ENCODE measurements around the gene ZBTB7C.

ZBTB7C gene

GRCh38 chr18:48152549-48152948 lies 256.6 kb downstream of the ZBTB7C start:
- H3K9me3 ChIP-seq (replicated peaks; ENCODE audit: low read length) = no peaks in the 10 kb centered on the region
- H3K4me3 ChIP-seq (ENCODE audit: low read length) = no peak overlapping the region
- H3K4me1 ChIP-seq (ENCODE audit: control insufficient read depth, insufficient read depth, low read length) = peaks cover 6% of the 10 kb centered on the region
- H3K9ac ChIP-seq (ENCODE audit: low read depth, low read length) = no peak overlapping the region
- no peak overlapping the region for H3K4me2 ChIP-seq (ENCODE audit: low read length)
- no peaks in the 10 kb centered on the region for H3K36me3 ChIP-seq (ENCODE audit: insufficient read depth, low read length)
- peaks cover 25% of the 10 kb centered on the region for H3K27me3 ChIP-seq (ENCODE audit: control insufficient read depth, insufficient read depth, low read length)

- H3K4me3 ChIP-seq (ENCODE audit: low read length) = no peak overlapping the region
- H3K27me3 ChIP-seq (ENCODE audit: control insufficient read depth, insufficient read depth, low read length) = peaks cover 28% of the 10 kb centered on the region
- peaks cover 6% of the 10 kb centered on the region for H3K4me1 ChIP-seq (ENCODE audit: control insufficient read depth, insufficient read depth, low read length)
Observed at GRCh38 chr18:48151421-48152065, 257.6 kb downstream of the ZBTB7C start.

DNA sequence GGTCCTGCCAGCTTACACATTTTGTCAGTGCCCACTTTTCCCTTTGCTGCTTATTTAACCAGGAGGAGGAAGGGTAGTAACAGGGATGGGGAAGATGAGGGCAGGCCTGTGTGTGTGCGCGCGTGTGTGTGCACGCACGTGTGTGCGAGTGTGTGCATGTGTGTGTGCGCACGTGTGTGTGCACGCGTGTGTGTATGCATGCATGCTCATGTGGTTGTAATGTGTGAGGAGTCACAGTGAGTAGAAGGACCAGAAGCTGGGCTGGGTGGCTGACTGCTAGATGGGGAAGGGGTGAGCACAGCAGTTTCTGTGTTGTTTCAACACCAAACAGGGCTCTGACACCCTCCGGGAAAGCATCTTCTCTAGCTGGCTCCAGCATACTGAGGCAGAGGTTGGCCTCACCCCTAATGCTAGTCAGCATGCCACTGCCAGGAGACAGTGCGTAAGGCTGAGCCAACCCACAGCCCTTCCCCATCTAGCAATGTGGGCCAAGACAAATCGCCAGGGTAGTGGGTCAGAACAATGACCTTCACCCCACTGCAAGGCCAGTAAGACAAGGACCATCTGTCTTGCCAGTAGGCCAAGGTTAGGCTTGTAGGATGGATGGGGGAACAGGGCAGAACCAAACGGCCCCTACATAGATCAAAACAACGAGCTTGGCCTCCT lies 260.0 kb downstream of the ZBTB7C start:
- Histone ChIP-seq H3K4me1 (ENCODE audit: control insufficient read depth, insufficient read depth, low read length) (peaks cover 6% of the 10 kb centered on the region), H3K9me3 (replicated peaks; ENCODE audit: low read length) (no peaks in the 10 kb centered on the region), H3K4me3 (ENCODE audit: low read length) (no peak overlapping the region), H3K4me2 (ENCODE audit: low read length) (no peak overlapping the region), H3K27me3 (ENCODE audit: control insufficient read depth, insufficient read depth, low read length) (peaks cover 35% of the 10 kb centered on the region), H3K36me3 (ENCODE audit: insufficient read depth, low read length) (no peaks in the 10 kb centered on the region), H3K9ac (ENCODE audit: low read depth, low read length) (no peak overlapping the region)

More at GRCh38 chr18:48151421-48152065, 257.6 kb downstream of the ZBTB7C start:
- no peaks in the 10 kb centered on the region for H3K9me3 ChIP-seq (replicated peaks; ENCODE audit: low read length)
- no peak overlapping the region for H3K4me2 ChIP-seq (ENCODE audit: low read length)
- H3K9ac ChIP-seq (ENCODE audit: low read depth, low read length) = no peak overlapping the region
- H3K36me3 ChIP-seq (ENCODE audit: insufficient read depth, low read length) = no peaks in the 10 kb centered on the region

- Histone ChIP-seq H3K27me3 (ENCODE audit: control insufficient read depth, insufficient read depth, low read length) (peaks cover 52% of the 10 kb centered on the region), H3K4me2 (ENCODE audit: low read length) (no peak overlapping the region), H3K4me3 (ENCODE audit: low read length) (no peak overlapping the region), H3K9me3 (replicated peaks; ENCODE audit: low read length) (no peaks in the 10 kb centered on the region), H3K9ac (ENCODE audit: low read depth, low read length) (no peak overlapping the region), H3K36me3 (ENCODE audit: insufficient read depth, low read length) (no peaks in the 10 kb centered on the region), H3K4me1 (ENCODE audit: control insufficient read depth, insufficient read depth, low read length) (no peaks in the 10 kb centered on the region)
Observed at GRCh38 chr18:48142994-48143393, 266.2 kb downstream of the ZBTB7C start.

DNA sequence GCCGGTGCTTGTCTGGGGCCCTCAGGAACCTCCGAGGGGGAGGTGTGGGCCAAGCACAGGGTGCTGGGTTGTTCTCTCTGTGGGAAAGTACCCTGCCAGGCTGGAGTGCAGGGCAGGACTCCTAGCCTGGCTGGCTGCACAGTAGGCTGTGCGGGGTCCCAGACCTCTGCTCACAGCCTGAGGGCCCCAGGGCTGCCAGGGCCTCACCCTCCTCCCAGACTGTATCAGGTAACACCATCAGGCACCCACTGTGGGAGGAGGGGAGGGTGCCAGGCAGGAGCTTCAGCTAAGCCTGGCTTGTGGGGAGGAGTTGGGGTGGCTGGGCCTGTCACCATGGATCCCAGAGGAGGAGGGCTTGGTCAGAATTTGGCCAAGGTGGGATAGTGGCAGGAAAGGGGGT lies 266.8 kb downstream of the ZBTB7C start:
- Histone ChIP-seq H3K4me3 (ENCODE audit: low read length) (no peak overlapping the region), H3K36me3 (ENCODE audit: insufficient read depth, low read length) (no peaks in the 10 kb centered on the region), H3K9me3 (replicated peaks; ENCODE audit: low read length) (no peaks in the 10 kb centered on the region), H3K4me2 (ENCODE audit: low read length) (no peak overlapping the region), H3K9ac (ENCODE audit: low read depth, low read length) (no peak overlapping the region), H3K27me3 (ENCODE audit: control insufficient read depth, insufficient read depth, low read length) (peaks cover 58% of the 10 kb centered on the region), H3K4me1 (ENCODE audit: control insufficient read depth, insufficient read depth, low read length) (no peaks in the 10 kb centered on the region)

GRCh38 chr18:48140731-48141130 lies 268.5 kb downstream of the ZBTB7C start:
- Histone ChIP-seq H3K9me3 (replicated peaks; ENCODE audit: low read length) (no peaks in the 10 kb centered on the region), H3K4me3 (ENCODE audit: low read length) (no peak overlapping the region), H3K4me2 (ENCODE audit: low read length) (no peak overlapping the region), H3K4me1 (ENCODE audit: control insufficient read depth, insufficient read depth, low read length) (no peaks in the 10 kb centered on the region), H3K27me3 (ENCODE audit: control insufficient read depth, insufficient read depth, low read length) (peaks cover 69% of the 10 kb centered on the region), H3K36me3 (ENCODE audit: insufficient read depth, low read length) (no peaks in the 10 kb centered on the region), H3K9ac (ENCODE audit: low read depth, low read length) (no peak overlapping the region)

GRCh38 chr18:48139431-48140347 lies 269.5 kb downstream of the ZBTB7C start:
- Histone ChIP-seq H3K4me2 (ENCODE audit: low read length) (no peak overlapping the region), H3K36me3 (ENCODE audit: insufficient read depth, low read length) (no peaks in the 10 kb centered on the region), H3K9ac (ENCODE audit: low read depth, low read length) (no peak overlapping the region), H3K4me3 (ENCODE audit: low read length) (no peak overlapping the region), H3K9me3 (replicated peaks; ENCODE audit: low read length) (no peaks in the 10 kb centered on the region), H3K27me3 (ENCODE audit: control insufficient read depth, insufficient read depth, low read length) (peaks cover 73% of the 10 kb centered on the region), H3K4me1 (ENCODE audit: control insufficient read depth, insufficient read depth, low read length) (no peaks in the 10 kb centered on the region)

- Histone ChIP-seq H3K36me3 (ENCODE audit: insufficient read depth, low read length) (no peaks in the 10 kb centered on the region), H3K4me1 (ENCODE audit: control insufficient read depth, insufficient read depth, low read length) (no peaks in the 10 kb centered on the region), H3K9me3 (replicated peaks; ENCODE audit: low read length) (no peaks in the 10 kb centered on the region), H3K9ac (ENCODE audit: low read depth, low read length) (no peak overlapping the region), H3K27me3 (ENCODE audit: control insufficient read depth, insufficient read depth, low read length) (peaks cover 78% of the 10 kb centered on the region), H3K4me2 (ENCODE audit: low read length) (no peak overlapping the region), H3K4me3 (ENCODE audit: low read length) (no peak overlapping the region)
Observed at GRCh38 chr18:48138660-48139430, 270.3 kb downstream of the ZBTB7C start.

DNA sequence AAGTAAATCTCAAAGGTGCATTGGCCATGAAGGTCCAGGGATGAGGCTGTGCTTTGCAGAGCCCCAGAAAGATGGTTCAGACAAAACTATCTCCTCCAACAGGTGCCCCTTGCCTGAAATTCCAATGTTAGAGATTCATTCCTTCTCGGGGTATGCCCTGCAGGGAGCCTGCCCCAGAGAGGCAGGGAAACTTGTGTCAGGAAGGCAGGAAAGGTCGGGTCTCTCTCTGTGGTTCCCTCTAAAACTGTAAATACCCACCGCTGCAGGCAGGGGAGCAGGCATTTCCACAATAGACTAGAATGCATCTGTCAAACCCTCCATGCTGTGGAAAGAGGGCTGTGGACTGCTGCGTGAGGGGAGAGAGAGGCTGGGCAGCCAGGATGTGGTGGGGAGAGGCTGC lies 271.0 kb downstream of the ZBTB7C start:
- no peak overlapping the region for H3K4me2 ChIP-seq (ENCODE audit: low read length)
- H3K4me1 ChIP-seq (ENCODE audit: control insufficient read depth, insufficient read depth, low read length) = no peaks in the 10 kb centered on the region
- H3K4me3 ChIP-seq (ENCODE audit: low read length) = no peak overlapping the region
- no peaks in the 10 kb centered on the region for H3K36me3 ChIP-seq (ENCODE audit: insufficient read depth, low read length)
- H3K9ac ChIP-seq (ENCODE audit: low read depth, low read length) = no peak overlapping the region
- no peaks in the 10 kb centered on the region for H3K9me3 ChIP-seq (replicated peaks; ENCODE audit: low read length)
- peaks cover 82% of the 10 kb centered on the region for H3K27me3 ChIP-seq (ENCODE audit: control insufficient read depth, insufficient read depth, low read length)

GRCh38 chr18:48137374-48138081 lies 271.7 kb downstream of the ZBTB7C start:
- no peaks in the 10 kb centered on the region for H3K4me1 ChIP-seq (ENCODE audit: control insufficient read depth, insufficient read depth, low read length)
- H3K27me3 ChIP-seq (ENCODE audit: control insufficient read depth, insufficient read depth, low read length) = peaks cover 83% of the 10 kb centered on the region
- no peaks in the 10 kb centered on the region for H3K9me3 ChIP-seq (replicated peaks; ENCODE audit: low read length)
- H3K4me3 ChIP-seq (ENCODE audit: low read length) = no peak overlapping the region
- H3K36me3 ChIP-seq (ENCODE audit: insufficient read depth, low read length) = no peaks in the 10 kb centered on the region
- H3K9ac ChIP-seq (ENCODE audit: low read depth, low read length) = no peak overlapping the region
- H3K4me2 ChIP-seq (ENCODE audit: low read length) = no peak overlapping the region
